SK-N-SH (cell line): ENCODE measurements around the gene CZIB. TPM values are rescaled to one million over a fixed set of nuclear protein-coding genes. Genes with fewer than 3 reads are reported as not detected.

Experiments used
- CTCF ChIA-PET: fragments of 300-600, 350-600 bp; formaldehyde crosslinking; extraction: SDS; loops from one replicate; lab custom pipeline; 2021; lab: Yijun Ruan, JAX
- POLR2A ChIA-PET: fragments of 350-600 bp; sonication (Branson Sonifier 250); formaldehyde crosslinking; extraction: SDS; loops from one replicate; lab custom pipeline; 2020; ENCODE audit warnings: antibody characterized with exemption, inconsistent platforms; lab: Yijun Ruan, JAX
- DNase-seq: peaks from one replicate; pipeline ENCODE4 v3.0.0; 2012
- H2AFZ ChIP-seq: fragments of 200-600 bp; sonication (generic); 2 replicates; pipeline ENCODE4 v1.8.1; 2016; ENCODE audit warnings: antibody characterized with exemption, mild to moderate bottlenecking, low read depth
- H3F3A ChIP-seq: fragments of 200-600 bp; sonication (generic); replicated peaks from 2 replicates; pipeline ENCODE3; 2016; ENCODE audit warnings: antibody characterized with exemption, mild to moderate bottlenecking; ENCODE audit not compliant: insufficient read depth
- H3K27ac ChIP-seq, 2 experiments: fragments of 200-500 bp in 1 of 2; fragments of 200-600 bp in 1 of 2; sonication (Bioruptor generic) in 1 of 2; sonication (generic), shearing (Covaris generic) in 1 of 2; 2 replicates each; pipeline versions ENCODE4 v1.5.1 to v1.6.1; 2014 to 2016; ENCODE audit warnings: low read depth in 2 of 2, inconsistent platforms in 1 of 2, low read length in 1 of 2, mild to moderate bottlenecking in 1 of 2, mixed read lengths in 1 of 2
- H3K27me3 ChIP-seq: fragments of 200-600 bp; sonication (generic), shearing (Covaris generic); 2 replicates; pipeline ENCODE4 v1.6.1; 2016; ENCODE audit warnings: mixed run types; ENCODE audit not compliant: insufficient read depth
- H3K36me3 ChIP-seq, 2 experiments: fragments of 200-500 bp in 1 of 2; fragments of 200-600 bp in 1 of 2; sonication (Bioruptor generic) in 1 of 2; sonication (generic) in 1 of 2; replicated peaks in 1 of 2; 2 replicates each; pipeline versions ENCODE3 to v1.5.1; 2014 to 2016; ENCODE audit warnings: low read length in 1 of 2, mild to moderate bottlenecking in 1 of 2; ENCODE audit not compliant: insufficient read depth in 2 of 2, control insufficient read depth in 1 of 2
- H3K4me1 ChIP-seq, 2 experiments: fragments of 200-500 bp in 1 of 2; fragments of 200-600 bp in 1 of 2; sonication (Bioruptor generic) in 1 of 2; sonication (generic), shearing (Covaris generic) in 1 of 2; 2 replicates each; pipeline versions ENCODE4 v1.5.1 to v1.6.1; 2014 to 2016; ENCODE audit warnings: low read depth in 1 of 2, low read length in 1 of 2, mixed run types in 1 of 2; ENCODE audit not compliant: insufficient read depth in 2 of 2, control insufficient read depth in 1 of 2
- H3K4me2 ChIP-seq: fragments of 200-600 bp; sonication (generic), shearing (Covaris generic); 2 replicates; pipeline ENCODE4 v1.6.1; 2017; ENCODE audit warnings: mixed run types
- H3K4me3 ChIP-seq, 2 experiments: fragments of 200-500 bp in 1 of 2; fragments of 200-600 bp in 1 of 2; sonication (Bioruptor generic) in 1 of 2; sonication (generic), shearing (Covaris generic) in 1 of 2; 2 replicates each; pipeline versions ENCODE4 v1.5.1 to v1.8.1; 2014 to 2016; ENCODE audit warnings: low read depth in 2 of 2, inconsistent platforms in 1 of 2, low read length in 1 of 2, mild to moderate bottlenecking in 1 of 2, mixed read lengths in 1 of 2, moderate library complexity in 1 of 2
- H3K79me2 ChIP-seq: fragments of 200-600 bp; sonication (generic); 2 replicates; pipeline ENCODE4 v1.8.1; 2017; ENCODE audit warnings: mild to moderate bottlenecking; ENCODE audit not compliant: insufficient read depth
- H3K9ac ChIP-seq: fragments of 200-600 bp; sonication (generic); 2 replicates; pipeline ENCODE4 v1.6.1; 2017; ENCODE audit warnings: mixed run types
- H3K9me2 ChIP-seq: fragments of 200-600 bp; sonication (generic); 2 replicates; pipeline ENCODE4 v1.6.1; 2017; ENCODE audit warnings: mixed run types
- H3K9me3 ChIP-seq: fragments of 200-600 bp; sonication (generic); 2 replicates; pipeline ENCODE4 v1.6.1; 2017; ENCODE audit warnings: mixed run types, mild to moderate bottlenecking, moderate library complexity
- H4K20me1 ChIP-seq: fragments of 200-600 bp; sonication (generic); 2 replicates; pipeline ENCODE4 v1.6.1; 2017; ENCODE audit warnings: mild to moderate bottlenecking, mixed run types; ENCODE audit not compliant: insufficient read depth
- CHD2 ChIP-seq: fragments of 150-350 bp; IDR thresholded peaks from 2 replicates; pipeline ENCODE4 v1.6.1; 2018; ENCODE audit warnings: low read length; ENCODE audit not compliant: partially characterized antibody
- EZH2phosphoT487 ChIP-seq: fragments of 200-600 bp; sonication (generic); IDR thresholded peaks from 2 replicates; pipeline ENCODE4 v1.6.1; 2017; ENCODE audit warnings: low read depth, mixed run types, mild to moderate bottlenecking, antibody characterized with exemption, moderate library complexity, borderline replicate concordance
- FOXJ3 ChIP-seq: sonication (generic); formaldehyde crosslinking; IDR thresholded peaks from 2 replicates; pipeline ENCODE4 v1.5.1; 2020; ENCODE audit warnings: mild to moderate bottlenecking, missing genetic modification reagents
- GABPA ChIP-seq: IDR thresholded peaks from 2 replicates; pipeline ENCODE4 v1.4.0; 2012; ENCODE audit warnings: low read depth, mild to moderate bottlenecking
- MEF2A ChIP-seq: IDR thresholded peaks from 2 replicates; pipeline ENCODE4 v1.4.0; 2012; ENCODE audit warnings: low read depth, borderline replicate concordance
- MXI1 ChIP-seq: IDR thresholded peaks from 2 replicates; pipeline ENCODE4 v1.6.1; 2012; ENCODE audit warnings: mild to moderate bottlenecking, low read depth, low read length, improper control_type of control experiment
- NFIC ChIP-seq: IDR thresholded peaks from 2 replicates; pipeline ENCODE4 v1.4.0; 2012; ENCODE audit warnings: borderline replicate concordance
- NRF1 ChIP-seq: IDR thresholded peaks from 2 replicates; pipeline ENCODE4 v1.6.1; 2012; ENCODE audit warnings: low read depth, mild to moderate bottlenecking, low read length
- RCOR1 ChIP-seq: fragments of 150-350 bp; IDR thresholded peaks from 2 replicates; pipeline ENCODE4 v1.6.1; 2017; ENCODE audit warnings: antibody characterized with exemption, low read length
- SIN3A ChIP-seq: IDR thresholded peaks from 2 replicates; pipeline ENCODE4 v1.6.1; 2012; ENCODE audit warnings: low read depth, mild to moderate bottlenecking, low read length, moderate library complexity, borderline replicate concordance
- TAF1 ChIP-seq: IDR thresholded peaks from 2 replicates; pipeline ENCODE4 v1.6.1; 2012; ENCODE audit warnings: low read depth, mild to moderate bottlenecking, low read length, moderate library complexity, borderline replicate concordance
- TCF12 ChIP-seq: IDR thresholded peaks from 2 replicates; pipeline ENCODE4 v1.4.0; 2012
- TEAD4 ChIP-seq: IDR thresholded peaks from 2 replicates; pipeline ENCODE4 v1.4.0; 2012; ENCODE audit warnings: mild to moderate bottlenecking, borderline replicate concordance; ENCODE audit not compliant: insufficient read depth
- YY1 ChIP-seq: IDR thresholded peaks from 2 replicates; pipeline ENCODE4 v1.4.0; 2012; ENCODE audit warnings: low read depth, mild to moderate bottlenecking
- WGBS: methylation state at CpG from one replicate; pipeline ENCODE4 v1.1.6; 2017; ENCODE audit warnings: low lambda C conversion rate; 5-methylcytosine and 5-hydroxymethylcytosine counted together
- polyA plus RNA-seq, 3 experiments: library from polyadenylated mRNA; depleted of rRNA; stranded (reverse); fragments of >200 nt; gene quantifications; 2 replicates each; pipeline ENCODE4 v1.2.3, GENCODE V29; 2012
- TF ChIP-seq, protein P1 (sequence below): IDR thresholded peaks from 2 replicates; pipeline ENCODE4 v1.4.0; 2012; ENCODE audit warnings: low read depth, borderline replicate concordance
- TF ChIP-seq, protein P2 (sequence below): fragments of 200-600 bp; sonication (generic); IDR thresholded peaks from 2 replicates; pipeline ENCODE4 v1.6.1; 2017; ENCODE audit warnings: antibody characterized with exemption, mild to moderate bottlenecking, moderate library complexity
- TF ChIP-seq, protein P3 (sequence below): IDR thresholded peaks from 2 replicates; pipeline ENCODE4; 2012
- TF ChIP-seq, protein P4 (sequence below): IDR thresholded peaks from 2 replicates; pipeline ENCODE4 v1.4.0; 2012; ENCODE audit warnings: low read depth, borderline replicate concordance
- TF ChIP-seq, protein P5 (sequence below): IDR thresholded peaks from 2 replicates; pipeline ENCODE4 v1.4.0; 2012; ENCODE audit warnings: low read depth
- TF ChIP-seq, protein P6 (sequence below): fragments of 150-350 bp; IDR thresholded peaks from 2 replicates; pipeline ENCODE4 v1.6.1; 2017; ENCODE audit warnings: antibody characterized with exemption, low read length, low read depth, borderline replicate concordance

Gene CZIB
- polyA plus RNA-seq, 1 of the 3 experiments (the other 2 are of a cell fraction): 69.0 TPM

DNA sequence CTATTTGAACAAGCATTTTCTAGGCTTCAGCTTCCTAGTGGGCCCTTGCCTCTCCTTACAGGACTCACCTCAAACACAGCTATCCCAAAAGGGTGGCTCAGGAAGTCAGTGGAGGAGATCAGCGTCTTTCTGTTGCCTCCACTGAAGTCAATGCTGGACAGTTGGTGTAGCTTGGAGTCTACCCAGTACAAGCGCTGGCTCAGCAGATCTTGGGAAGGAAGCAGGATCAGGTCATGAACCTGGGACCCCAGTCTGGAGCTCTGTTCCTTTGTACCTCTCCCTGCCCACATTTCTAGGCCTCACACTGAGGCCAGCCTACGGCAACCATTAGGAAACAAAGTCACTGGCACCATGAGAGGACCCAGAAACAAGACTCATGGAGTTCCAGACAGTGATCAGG, 41.6 kb upstream of the CZIB start:
- WGBS: 95% methylated on average over 2 of the region's 3 CpGs
- no peaks in the 10 kb centered on the region for H3K9me2 ChIP-seq
- no peaks in the 10 kb centered on the region for H3K9me3 ChIP-seq
- H3K27ac ChIP-seq: no peak overlapping the region
- no peaks in the 10 kb centered on the region for H3F3A ChIP-seq
- no peak overlapping the region for H2AFZ ChIP-seq
- DNase-seq: no peak
- TF ChIP-seq, protein P1, sequence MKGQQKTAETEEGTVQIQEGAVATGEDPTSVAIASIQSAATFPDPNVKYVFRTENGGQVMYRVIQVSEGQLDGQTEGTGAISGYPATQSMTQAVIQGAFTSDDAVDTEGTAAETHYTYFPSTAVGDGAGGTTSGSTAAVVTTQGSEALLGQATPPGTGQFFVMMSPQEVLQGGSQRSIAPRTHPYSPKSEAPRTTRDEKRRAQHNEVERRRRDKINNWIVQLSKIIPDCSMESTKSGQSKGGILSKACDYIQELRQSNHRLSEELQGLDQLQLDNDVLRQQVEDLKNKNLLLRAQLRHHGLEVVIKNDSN: no peak
- TF ChIP-seq, protein P2, sequence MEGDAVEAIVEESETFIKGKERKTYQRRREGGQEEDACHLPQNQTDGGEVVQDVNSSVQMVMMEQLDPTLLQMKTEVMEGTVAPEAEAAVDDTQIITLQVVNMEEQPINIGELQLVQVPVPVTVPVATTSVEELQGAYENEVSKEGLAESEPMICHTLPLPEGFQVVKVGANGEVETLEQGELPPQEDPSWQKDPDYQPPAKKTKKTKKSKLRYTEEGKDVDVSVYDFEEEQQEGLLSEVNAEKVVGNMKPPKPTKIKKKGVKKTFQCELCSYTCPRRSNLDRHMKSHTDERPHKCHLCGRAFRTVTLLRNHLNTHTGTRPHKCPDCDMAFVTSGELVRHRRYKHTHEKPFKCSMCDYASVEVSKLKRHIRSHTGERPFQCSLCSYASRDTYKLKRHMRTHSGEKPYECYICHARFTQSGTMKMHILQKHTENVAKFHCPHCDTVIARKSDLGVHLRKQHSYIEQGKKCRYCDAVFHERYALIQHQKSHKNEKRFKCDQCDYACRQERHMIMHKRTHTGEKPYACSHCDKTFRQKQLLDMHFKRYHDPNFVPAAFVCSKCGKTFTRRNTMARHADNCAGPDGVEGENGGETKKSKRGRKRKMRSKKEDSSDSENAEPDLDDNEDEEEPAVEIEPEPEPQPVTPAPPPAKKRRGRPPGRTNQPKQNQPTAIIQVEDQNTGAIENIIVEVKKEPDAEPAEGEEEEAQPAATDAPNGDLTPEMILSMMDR: no peak
- TF ChIP-seq MXI1 (no peak), EZH2phosphoT487 (no peak), YY1 (no peak), GABPA (no peak), SIN3A (no peak), TCF12 (no peak), MEF2A (no peak), NRF1 (no peak), CHD2 (no peak), TAF1 (no peak), NFIC (no peak), RCOR1 (no peak), TEAD4 (no peak), FOXJ3 (CRISPR knock-in tag) (no peak)
- TF ChIP-seq, protein P3, sequence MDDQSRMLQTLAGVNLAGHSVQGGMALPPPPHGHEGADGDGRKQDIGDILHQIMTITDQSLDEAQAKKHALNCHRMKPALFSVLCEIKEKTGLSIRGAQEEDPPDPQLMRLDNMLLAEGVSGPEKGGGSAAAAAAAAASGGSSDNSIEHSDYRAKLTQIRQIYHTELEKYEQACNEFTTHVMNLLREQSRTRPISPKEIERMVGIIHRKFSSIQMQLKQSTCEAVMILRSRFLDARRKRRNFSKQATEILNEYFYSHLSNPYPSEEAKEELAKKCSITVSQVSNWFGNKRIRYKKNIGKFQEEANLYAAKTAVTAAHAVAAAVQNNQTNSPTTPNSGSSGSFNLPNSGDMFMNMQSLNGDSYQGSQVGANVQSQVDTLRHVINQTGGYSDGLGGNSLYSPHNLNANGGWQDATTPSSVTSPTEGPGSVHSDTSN: no peak
- TF ChIP-seq, protein P4, sequence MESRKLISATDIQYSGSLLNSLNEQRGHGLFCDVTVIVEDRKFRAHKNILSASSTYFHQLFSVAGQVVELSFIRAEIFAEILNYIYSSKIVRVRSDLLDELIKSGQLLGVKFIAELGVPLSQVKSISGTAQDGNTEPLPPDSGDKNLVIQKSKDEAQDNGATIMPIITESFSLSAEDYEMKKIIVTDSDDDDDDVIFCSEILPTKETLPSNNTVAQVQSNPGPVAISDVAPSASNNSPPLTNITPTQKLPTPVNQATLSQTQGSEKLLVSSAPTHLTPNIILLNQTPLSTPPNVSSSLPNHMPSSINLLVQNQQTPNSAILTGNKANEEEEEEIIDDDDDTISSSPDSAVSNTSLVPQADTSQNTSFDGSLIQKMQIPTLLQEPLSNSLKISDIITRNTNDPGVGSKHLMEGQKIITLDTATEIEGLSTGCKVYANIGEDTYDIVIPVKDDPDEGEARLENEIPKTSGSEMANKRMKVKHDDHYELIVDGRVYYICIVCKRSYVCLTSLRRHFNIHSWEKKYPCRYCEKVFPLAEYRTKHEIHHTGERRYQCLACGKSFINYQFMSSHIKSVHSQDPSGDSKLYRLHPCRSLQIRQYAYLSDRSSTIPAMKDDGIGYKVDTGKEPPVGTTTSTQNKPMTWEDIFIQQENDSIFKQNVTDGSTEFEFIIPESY: no peak
- TF ChIP-seq, protein P5, sequence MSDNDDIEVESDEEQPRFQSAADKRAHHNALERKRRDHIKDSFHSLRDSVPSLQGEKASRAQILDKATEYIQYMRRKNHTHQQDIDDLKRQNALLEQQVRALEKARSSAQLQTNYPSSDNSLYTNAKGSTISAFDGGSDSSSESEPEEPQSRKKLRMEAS: no peak
- TF ChIP-seq, protein P6, sequence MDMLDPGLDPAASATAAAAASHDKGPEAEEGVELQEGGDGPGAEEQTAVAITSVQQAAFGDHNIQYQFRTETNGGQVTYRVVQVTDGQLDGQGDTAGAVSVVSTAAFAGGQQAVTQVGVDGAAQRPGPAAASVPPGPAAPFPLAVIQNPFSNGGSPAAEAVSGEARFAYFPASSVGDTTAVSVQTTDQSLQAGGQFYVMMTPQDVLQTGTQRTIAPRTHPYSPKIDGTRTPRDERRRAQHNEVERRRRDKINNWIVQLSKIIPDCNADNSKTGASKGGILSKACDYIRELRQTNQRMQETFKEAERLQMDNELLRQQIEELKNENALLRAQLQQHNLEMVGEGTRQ: no peak
- H3K4me2 ChIP-seq: no peak overlapping the region
- no peak overlapping the region for H3K9ac ChIP-seq
- peaks cover 0 to 3% of the 10 kb centered on the region in 2 experiments; a peak in 1 of 4 replicates for H3K4me1 ChIP-seq
- H3K27me3 ChIP-seq: no peaks in the 10 kb centered on the region
- ChIA-PET CTCF (interaction anchor here (0.8 to 4.7 kb wide), 3 partner anchors 15 to 134 kb away, joined by 3 to 35 read pairs (median 7); no protein-coding TSS in a partner anchor), POLR2A (no interaction called here)
- H3K4me3 ChIP-seq: no peak overlapping the region
- H3K79me2 ChIP-seq: no peaks in the 10 kb centered on the region
- H4K20me1 ChIP-seq: no peaks in the 10 kb centered on the region
- H3K36me3 ChIP-seq: peaks cover 17 to 65% of the 10 kb centered on the region in 2 experiments
